Inferior parietal cortex (tissue), 1 donor: ENCODE results near the gene MAGED2.
"Not testable (repeated sequence)": the region's sequence is repeated elsewhere in the genome, so short reads cannot be mapped to it uniquely, and the experiment has no call there.

Source experiments
- DNase-seq: peaks from one replicate; pipeline ENCODE4 v3.0.0-alpha.2; 2016; ENCODE audit errors: extremely low spot score

MAGED2 gene

DNA sequence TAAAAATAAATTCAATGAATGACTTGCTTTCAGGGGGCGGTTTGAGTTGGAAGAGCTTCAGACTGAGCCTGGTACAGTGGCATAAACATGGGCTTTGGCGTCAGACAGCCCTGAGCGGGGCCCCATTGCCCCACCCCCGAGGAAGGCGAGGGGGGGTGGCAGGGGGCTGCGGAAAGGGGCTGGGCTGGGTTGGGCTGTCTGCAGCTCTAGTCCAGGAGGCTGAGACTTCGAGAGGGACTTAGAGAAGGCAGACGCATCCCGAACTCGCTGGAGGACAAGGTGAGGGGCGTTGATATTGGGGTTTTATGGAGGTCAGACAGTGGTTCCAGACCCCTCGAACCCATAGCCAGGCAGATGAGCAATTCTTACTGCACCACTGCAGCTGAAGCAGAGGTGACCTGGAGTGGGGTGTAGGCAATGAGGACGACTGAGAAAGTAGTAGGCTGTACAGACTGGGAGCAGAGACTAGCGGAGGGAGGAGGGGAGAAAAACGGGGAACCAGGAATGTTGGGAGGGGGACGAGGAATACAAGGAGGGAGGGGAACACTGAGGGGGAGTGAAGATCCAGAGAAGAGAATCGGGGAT, at the start of gene MAGED2:
Gene MAGED2, plus strand, starts transcription at position 222 of the 585 bp plus-strand sequence. CDS start 1,587 bp downstream, outside the sequence.
- peak; percentile 2 for DNase-seq

- DNase-seq, result no peak
Observed at GRCh38 chrX:54758114-54759055, 49.2 kb upstream of the MAGED2 start.

GRCh38 chrX:54774391-54775094, 33.0 kb upstream of the MAGED2 start:
- not testable (repeated sequence) for DNase-seq

- no peak for DNase-seq
Observed at GRCh38 chrX:54776061-54776460, 31.5 kb upstream of the MAGED2 start.

DNA sequence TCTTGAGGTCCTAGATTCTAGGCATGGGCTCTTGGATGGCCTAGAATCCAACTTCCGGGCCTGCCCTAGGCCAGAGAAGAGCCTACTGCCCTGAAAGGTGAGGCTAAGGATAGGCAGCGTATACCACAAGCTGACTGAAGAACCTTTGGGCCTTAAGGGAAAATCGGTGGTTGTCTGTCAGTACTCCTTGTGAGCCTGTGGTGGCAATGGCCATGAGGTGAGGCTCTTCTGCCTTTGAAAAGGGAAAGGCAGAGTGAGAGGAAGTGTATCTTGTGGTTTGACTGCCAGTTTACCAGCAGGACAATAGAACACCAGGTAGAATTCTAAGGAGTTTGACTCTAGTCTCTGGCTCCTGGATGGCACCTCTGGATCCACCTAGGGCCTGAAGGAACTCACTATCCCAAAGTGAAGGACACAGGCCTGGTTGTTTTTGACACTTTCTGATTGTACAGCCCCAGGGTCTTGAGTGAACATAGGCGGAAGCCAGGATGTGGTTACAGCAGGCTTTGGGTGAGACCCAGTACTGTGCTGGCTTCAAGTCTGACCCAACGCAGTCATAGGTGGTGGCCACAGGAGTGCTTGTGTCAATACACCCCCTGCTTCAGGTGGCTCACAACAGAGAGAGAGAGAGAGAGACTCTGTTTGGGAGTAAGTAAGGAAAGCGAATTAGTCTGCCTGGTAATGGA, 30.4 kb upstream of the MAGED2 start:
- no peak for DNase-seq

GRCh38 chrX:54785901-54786300, 21.6 kb upstream of the MAGED2 start:
- no peak for DNase-seq

GRCh38 chrX:54786967-54787366, 20.6 kb upstream of the MAGED2 start:
- DNase-seq, result no peak

GRCh38 chrX:54788446-54788845, 19.1 kb upstream of the MAGED2 start:
- DNase-seq, result no peak

DNA sequence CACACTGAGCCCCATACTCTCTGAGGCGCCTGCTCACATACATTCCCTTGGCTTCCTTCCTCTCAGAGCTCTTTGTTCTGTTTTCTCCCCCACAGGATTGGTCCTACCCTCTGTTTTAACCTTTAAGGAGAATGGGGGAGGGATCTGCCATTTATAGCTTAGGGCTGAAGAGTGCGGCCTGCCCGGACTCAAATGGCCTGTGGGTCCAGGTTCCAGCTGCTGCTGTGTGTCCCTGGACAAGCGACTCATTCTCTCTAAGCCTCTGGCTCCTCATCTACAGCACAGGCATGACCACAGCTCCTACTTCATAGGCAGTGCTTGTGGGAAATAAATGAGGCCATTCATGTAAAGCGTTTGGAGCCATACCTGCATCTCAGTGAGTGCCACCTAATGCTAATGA, 18.1 kb upstream of the MAGED2 start:
- DNase-seq, result not testable (repeated sequence)

- no peak for DNase-seq
Observed at GRCh38 chrX:54794028-54794427, 13.5 kb upstream of the MAGED2 start.

DNA sequence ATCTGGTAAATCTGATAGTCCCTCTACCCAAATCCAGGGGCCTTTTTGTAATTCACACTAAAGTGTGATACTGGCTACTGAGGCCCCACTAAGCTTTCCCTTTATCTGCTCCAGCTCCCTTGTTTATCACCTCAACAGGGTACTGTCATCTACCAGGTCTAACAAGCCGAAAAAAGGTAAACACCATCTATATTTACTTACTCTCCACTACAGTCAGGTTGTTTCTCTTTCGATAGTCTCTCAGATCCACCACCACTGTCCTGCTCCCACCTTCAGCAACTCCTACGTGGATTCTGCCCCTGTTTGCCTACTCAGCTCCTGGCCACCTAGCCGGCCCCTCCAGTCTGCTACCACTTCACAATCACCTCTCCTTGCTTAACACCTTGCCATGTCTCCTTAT, 12.8 kb upstream of the MAGED2 start:
- no peak for DNase-seq

GRCh38 chrX:54798137-54798536, 9.4 kb upstream of the MAGED2 start, which contains the start of gene ITIH6:
Gene ITIH6, minus strand, starts transcription at chrX:54798255. Its CDS starts 45 bp downstream, at chrX:54798210.
- DNase-seq, result no peak

- DNase-seq, result no peak
Observed at GRCh38 chrX:54799046-54799445, 8.5 kb upstream of the MAGED2 start.

GRCh38 chrX:54808109-54808604, 612 bp downstream of the MAGED2 start:
- DNase-seq, result peak; percentile 34

DNA sequence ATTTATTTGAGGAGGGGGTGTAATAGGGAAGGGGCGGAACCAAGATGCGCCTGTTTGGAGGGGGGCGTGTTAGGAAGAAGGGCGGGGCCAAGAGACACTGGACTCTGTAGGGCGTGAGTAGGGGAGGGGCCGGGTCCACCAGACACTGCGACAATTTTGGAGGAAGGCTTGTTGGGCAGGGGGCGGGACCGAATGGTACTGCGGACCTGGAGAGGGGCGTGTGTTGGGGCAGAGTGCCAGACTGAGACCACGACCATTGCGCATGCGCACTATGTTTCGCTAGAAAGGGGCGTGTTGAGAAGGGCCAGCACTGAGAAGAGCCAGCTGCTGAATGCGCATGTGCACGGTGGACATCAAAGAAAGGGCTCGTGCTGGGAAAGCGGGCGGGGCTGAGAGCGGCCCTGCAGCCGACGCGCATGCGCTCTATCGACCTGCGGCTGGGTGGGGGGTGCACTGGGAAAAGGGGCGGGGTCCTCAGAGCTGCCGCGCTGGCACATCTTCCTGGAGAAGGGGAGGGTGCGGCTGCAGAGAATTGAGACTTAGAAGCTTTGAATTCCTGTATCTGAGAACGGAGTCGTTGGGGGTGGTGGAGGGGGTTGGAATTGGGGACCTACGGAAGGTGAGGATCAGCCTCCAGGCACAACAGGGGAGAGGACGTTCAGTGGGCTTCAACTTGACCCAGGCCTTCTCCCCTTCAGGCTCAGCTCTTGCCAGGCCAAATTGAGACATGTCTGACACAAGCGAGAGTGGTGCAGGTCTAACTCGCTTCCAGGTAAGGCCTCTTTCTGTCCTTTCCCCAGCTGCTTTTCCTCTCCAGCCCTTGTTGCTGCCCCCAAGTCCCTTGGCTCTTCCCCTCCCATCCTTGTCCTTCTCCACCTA, 1.3 kb downstream of the MAGED2 start:
- peak; percentile 83 for DNase-seq

DNA sequence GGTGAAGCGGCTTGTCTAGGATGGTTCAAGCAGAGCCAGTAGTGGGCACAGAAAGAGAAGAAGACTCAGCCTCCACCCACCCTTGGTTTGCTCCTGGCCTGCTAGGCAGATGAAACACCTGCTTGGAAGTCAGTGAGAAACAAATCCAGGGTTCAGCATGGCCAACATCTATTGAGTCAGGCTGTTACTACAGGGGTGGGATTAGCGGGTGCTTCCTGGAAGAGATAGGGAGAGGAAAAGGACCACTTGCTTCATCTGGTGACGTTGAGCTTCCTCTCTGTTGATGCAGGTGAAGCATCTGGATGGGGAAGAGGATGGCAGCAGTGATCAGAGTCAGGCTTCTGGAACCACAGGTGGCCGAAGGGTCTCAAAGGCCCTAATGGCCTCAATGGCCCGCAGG, 3.0 kb downstream of the MAGED2 start:
- DNase-seq, result no peak

- no peak for DNase-seq
Observed at GRCh38 chrX:54811301-54811885, 3.8 kb downstream of the MAGED2 start.

DNA sequence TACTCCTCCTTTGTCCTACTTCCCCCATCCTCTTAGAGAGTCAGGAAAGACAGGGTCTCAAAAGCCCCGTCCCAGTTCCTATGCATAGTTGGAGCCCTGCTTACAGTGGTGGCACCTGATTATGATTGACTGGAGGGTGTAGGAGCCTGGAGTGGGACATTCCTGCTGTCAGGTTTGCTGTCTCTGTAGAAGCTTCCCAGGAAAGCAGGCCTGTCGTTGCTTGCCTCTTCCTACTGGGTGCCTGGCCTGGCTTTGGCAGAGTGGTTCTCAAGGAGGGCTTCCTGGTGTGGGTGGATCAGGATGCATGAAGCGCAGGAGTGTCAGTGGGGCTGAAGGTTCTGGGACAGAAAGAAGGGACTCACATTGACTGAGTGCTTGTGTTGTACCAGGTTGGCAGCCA, 4.8 kb downstream of the MAGED2 start:
- DNase-seq, result no peak

- no peak for DNase-seq
Observed at GRCh38 chrX:54817220-54817820, 9.8 kb downstream of the MAGED2 start.

GRCh38 chrX:54818221-54818620, 10.7 kb downstream of the MAGED2 start:
- DNase-seq, result no peak
